K562 (cell line): ENCODE measurements around the gene ERC2. TPM values are rescaled to one million over a fixed set of nuclear protein-coding genes. Genes with fewer than 3 reads are reported as not detected.

Source experiments
- ATF7 ChIP-seq: fragments of 450-650 bp; IDR thresholded peaks from 2 replicates; pipeline ENCODE4 v1.7.1; 2014; ENCODE audit warnings: mild to moderate bottlenecking, moderate library complexity
- HIVEP1 ChIP-seq: fragments of 250-450 bp; sonication (Bioruptor Pico); IDR thresholded peaks from 2 replicates; pipeline ENCODE4 v1.4.0; 2020; ENCODE audit warnings: mild to moderate bottlenecking
- NR2C2 ChIP-seq, 2 experiments: fragments of 200-800 bp in 1 of 2; sonication (Bioruptor generic) in 1 of 2; sonication (generic) in 1 of 2; formaldehyde crosslinking in 1 of 2; IDR thresholded peaks; 2 replicates each; pipeline versions ENCODE4 v1.6.1 to v1.8.0; 2016 to 2022; ENCODE audit warnings: mild to moderate bottlenecking in 1 of 2, missing compliant biosample characterization in 1 of 2, missing genetic modification characterization in 1 of 2, missing genetic modification reagents in 1 of 2
- SIN3A ChIP-seq, 2 experiments: fragments of 150-350 bp in 1 of 2; IDR thresholded peaks; 2 replicates each; pipeline ENCODE4 v1.6.1; 2011 to 2016; ENCODE audit warnings: borderline replicate concordance in 2 of 2, low read depth in 2 of 2, low read length in 2 of 2, mild to moderate bottlenecking in 2 of 2, moderate library complexity in 2 of 2; ENCODE audit not compliant: control insufficient read depth in 1 of 2
- SIX5 ChIP-seq, 2 experiments: IDR thresholded peaks; 2 replicates each; pipeline ENCODE4 v1.6.1; 2011; ENCODE audit warnings: low read length in 2 of 2, borderline replicate concordance in 1 of 2, low read depth in 1 of 2, mild to moderate bottlenecking in 1 of 2, moderate library complexity in 1 of 2; ENCODE audit not compliant: insufficient read depth in 1 of 2
- polyA plus RNA-seq, 8 experiments: library from polyadenylated mRNA; depleted of rRNA in 4 of 8; stranded (reverse) in 5 of 8; unstranded in 3 of 8; fragments of >200 nt; fragmentation: Nextera tagmentation in 2 of 8; fragmentation: Illumina TruSeq in 1 of 8; extraction: Ambion mirVana in 2 of 8; extraction: Trizol in 1 of 8; gene quantifications; 2 replicates each; pipeline versions ENCODE4 v1.2.1 to v1.2.3, GENCODE V29; 2011 to 2014; ENCODE audit warnings: inconsistent platforms in 1 of 8, missing spikeins in 1 of 8
- total RNA-seq, 7 experiments: library from RNA; depleted of rRNA in 6 of 7; stranded (reverse); fragments of >200 nt in 6 of 7; fragmentation: Illumina TruSeq in 2 of 7; extraction: Trizol in 2 of 7; gene quantifications; 2 replicates each; pipeline versions ENCODE4 v1.2.1 to v1.2.3, GENCODE V29; 2011 to 2021; ENCODE audit warnings: low replicate concordance in 1 of 7
- TF ChIP-seq, protein P1 (sequence below): fragments of 250-450 bp; sonication (Bioruptor Pico); IDR thresholded peaks from 2 replicates; pipeline ENCODE4 v1.4.0; 2020

The ERC2 gene
- total and polyA plus RNA-seq, 9 of the 15 experiments (the other 6 are each of a cell fraction or from before 2014, with no cell fraction given), result 0.04 to 0.18 (median 0.07) TPM; not detected in 2

DNA sequence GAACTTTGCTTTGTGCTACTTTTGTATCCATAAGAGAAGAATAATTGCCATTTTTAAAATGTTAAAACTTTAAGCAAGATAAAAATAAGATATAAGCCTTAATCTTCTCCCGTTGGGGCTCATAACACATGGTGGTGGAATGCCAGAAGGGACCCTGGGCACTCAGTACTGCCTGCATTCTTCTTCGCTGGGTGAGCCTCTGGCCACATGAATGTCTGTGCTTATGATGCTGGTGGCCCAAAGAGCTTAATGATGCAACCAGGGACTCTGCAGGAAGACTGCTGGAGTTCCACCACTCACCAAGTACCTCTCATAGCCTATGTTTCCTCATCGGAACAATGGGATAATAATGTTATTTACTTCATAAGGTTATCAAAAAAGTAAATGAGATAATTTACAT, 103.6 kb downstream of the ERC2 start (continued):
- TF ChIP-seq, protein P1, sequence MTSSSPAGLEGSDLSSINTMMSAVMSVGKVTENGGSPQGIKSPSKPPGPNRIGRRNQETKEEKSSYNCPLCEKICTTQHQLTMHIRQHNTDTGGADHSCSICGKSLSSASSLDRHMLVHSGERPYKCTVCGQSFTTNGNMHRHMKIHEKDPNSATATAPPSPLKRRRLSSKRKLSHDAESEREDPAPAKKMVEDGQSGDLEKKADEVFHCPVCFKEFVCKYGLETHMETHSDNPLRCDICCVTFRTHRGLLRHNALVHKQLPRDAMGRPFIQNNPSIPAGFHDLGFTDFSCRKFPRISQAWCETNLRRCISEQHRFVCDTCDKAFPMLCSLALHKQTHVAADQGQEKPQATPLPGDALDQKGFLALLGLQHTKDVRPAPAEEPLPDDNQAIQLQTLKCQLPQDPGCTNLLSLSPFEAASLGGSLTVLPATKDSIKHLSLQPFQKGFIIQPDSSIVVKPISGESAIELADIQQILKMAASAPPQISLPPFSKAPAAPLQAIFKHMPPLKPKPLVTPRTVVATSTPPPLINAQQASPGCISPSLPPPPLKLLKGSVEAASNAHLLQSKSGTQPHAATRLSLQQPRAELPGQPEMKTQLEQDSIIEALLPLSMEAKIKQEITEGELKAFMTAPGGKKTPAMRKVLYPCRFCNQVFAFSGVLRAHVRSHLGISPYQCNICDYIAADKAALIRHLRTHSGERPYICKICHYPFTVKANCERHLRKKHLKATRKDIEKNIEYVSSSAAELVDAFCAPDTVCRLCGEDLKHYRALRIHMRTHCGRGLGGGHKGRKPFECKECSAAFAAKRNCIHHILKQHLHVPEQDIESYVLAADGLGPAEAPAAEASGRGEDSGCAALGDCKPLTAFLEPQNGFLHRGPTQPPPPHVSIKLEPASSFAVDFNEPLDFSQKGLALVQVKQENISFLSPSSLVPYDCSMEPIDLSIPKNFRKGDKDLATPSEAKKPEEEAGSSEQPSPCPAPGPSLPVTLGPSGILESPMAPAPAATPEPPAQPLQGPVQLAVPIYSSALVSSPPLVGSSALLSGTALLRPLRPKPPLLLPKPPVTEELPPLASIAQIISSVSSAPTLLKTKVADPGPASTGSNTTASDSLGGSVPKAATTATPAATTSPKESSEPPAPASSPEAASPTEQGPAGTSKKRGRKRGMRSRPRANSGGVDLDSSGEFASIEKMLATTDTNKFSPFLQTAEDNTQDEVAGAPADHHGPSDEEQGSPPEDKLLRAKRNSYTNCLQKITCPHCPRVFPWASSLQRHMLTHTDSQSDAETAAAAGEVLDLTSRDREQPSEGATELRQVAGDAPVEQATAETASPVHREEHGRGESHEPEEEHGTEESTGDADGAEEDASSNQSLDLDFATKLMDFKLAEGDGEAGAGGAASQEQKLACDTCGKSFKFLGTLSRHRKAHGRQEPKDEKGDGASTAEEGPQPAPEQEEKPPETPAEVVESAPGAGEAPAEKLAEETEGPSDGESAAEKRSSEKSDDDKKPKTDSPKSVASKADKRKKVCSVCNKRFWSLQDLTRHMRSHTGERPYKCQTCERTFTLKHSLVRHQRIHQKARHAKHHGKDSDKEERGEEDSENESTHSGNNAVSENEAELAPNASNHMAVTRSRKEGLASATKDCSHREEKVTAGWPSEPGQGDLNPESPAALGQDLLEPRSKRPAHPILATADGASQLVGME, result no peak
- TF ChIP-seq HIVEP1 (CRISPR knock-in tag) (no peak), NR2C2 (CRISPR knock-in tag; IDR thresholded peaks at IDR 0.05) (no peak), NR2C2 (tag; IDR thresholded peaks at IDR 0.05) (no peak), SIX5 (IDR thresholded peaks at IDR 0.05; ENCODE audit: borderline replicate concordance in 1 of 2, insufficient read depth in 1 of 2, low read depth in 1 of 2, low read length in 2 of 2) (no peak), SIN3A (IDR thresholded peaks at IDR 0.05; ENCODE audit: borderline replicate concordance in 2 of 2, control insufficient read depth in 1 of 2, low read depth in 2 of 2, low read length in 2 of 2) (no peak), ATF7 (no peak)
